ENCODE measurements around the gene ZNF197. TPM values are rescaled to one million over a fixed set of nuclear protein-coding genes. Genes with fewer than 3 reads are reported as not detected.

The ZNF197 gene
- total RNA-seq, result 19.3 and 24.3 TPM in 2 replicates

GRCh38 chr3:44624749-44625480, at the start of gene ZNF197:
TSS of gene ZNF197 (plus strand) at chr3:44625036. CDS start at chr3:44629155, 4,119 bp downstream.

GRCh38 chr3:44584646-44585501, 40.0 kb upstream of the ZNF197 start, which contains the start of gene ZNF660:
TSS of gene ZNF660 (plus strand) at chr3:44584964. CDS start at chr3:44594194, 9,230 bp downstream.

DNA sequence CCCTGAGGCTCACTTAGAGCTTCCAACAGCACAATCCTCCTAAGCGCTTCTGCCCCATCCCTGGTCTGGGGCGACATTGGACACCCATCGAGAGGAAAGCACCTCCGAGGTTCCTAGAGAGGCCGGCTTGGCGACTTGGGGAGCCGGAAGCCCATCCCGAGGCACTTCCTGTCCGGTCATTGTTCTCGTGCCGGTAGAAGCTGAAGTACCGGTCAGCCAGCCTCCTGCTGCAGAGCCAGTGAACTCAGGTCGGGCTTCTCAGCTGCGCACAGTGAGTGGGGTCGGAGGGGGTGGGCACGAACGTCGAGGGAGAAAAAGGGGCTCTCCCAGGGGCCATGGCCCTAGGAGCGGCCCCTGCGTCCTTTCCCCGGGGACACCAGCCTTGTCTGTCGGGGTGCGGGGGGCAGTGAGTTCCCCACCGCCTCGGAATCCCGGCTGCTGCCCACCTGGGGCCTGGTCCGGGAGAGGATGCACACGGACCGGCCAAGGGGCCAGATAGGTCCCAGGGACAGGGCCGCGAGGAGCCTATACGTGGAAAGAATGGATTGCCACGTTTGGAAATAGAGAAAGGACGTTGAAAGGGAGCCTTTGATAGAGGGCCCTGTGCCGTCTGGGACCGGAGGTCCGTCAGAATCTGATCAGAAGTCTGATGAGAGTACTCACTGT, 23.9 kb downstream of the ZNF197 start, which contains the start of gene ZNF35:
ZNF35 (plus strand) TSS at position 169 of the 666 bp plus-strand sequence. CDS start 2,336 bp downstream, outside the sequence.

Other genes with a start within 250 kb of the ZNF197 start
- gene ZNF445, start 147.4 kb upstream of the ZNF197 start, total RNA-seq, result 10.2 TPM in 2 replicates
- 13.4 and 14.9 TPM in 2 replicates for gene ZKSCAN7, start 69.8 kb upstream of the ZNF197 start, total RNA-seq
- 3.0 and 7.5 TPM in 2 replicates for gene ZNF660, start 40.1 kb upstream of the ZNF197 start, total RNA-seq
- 12.6 and 15.1 TPM in 2 replicates for gene ZNF35, start 23.7 kb downstream of the ZNF197 start, total RNA-seq
- 5.0 and 7.9 TPM in 2 replicates for gene ZNF502, start 87.6 kb downstream of the ZNF197 start, total RNA-seq
- gene ZNF501, start 104.6 kb downstream of the ZNF197 start, total RNA-seq, result 4.2 and 13.7 TPM in 2 replicates
- 17.7 and 23.1 TPM in 2 replicates for gene KIAA1143, start 136.6 kb downstream of the ZNF197 start, total RNA-seq
- 2.8 and 4.3 TPM in 2 replicates for gene KIF15, start 136.8 kb downstream of the ZNF197 start, total RNA-seq
- gene TMEM42, start 236.9 kb downstream of the ZNF197 start, total RNA-seq, result 10.0 and 23.9 TPM in 2 replicates
- gene TGM4, start 249.6 kb downstream of the ZNF197 start, total RNA-seq, result 7.3 and 16.5 TPM in 2 replicates